IMR-90 (cell line): ENCODE measurements around the gene SLC2A1. TPM values are rescaled to one million over a fixed set of nuclear protein-coding genes. Genes with fewer than 3 reads are reported as not detected.

Source experiments
- ATAC-seq: fragments of 200-7000 bp; cut with Tn5 transposase; 2 replicates; pipeline ENCODE4 v1.9.1; 2020; ENCODE audit warnings: low read depth, mild to moderate bottlenecking, moderate library complexity
- BruUV-seq: library from RNA; stranded (reverse); fragments of 400-500 nt; replicated peaks from 2 replicates; lab custom pipeline; 2021; lab: Mats Ljungman, UMichigan
- CTCF ChIA-PET: fragments of 300-600 bp; formaldehyde crosslinking; extraction: SDS; loops from one replicate; lab custom pipeline; 2021; ENCODE audit warnings: antibody characterized with exemption; lab: Yijun Ruan, JAX
- POLR2A ChIA-PET: fragments of 300-600 bp; sonication (Branson Sonifier 250); formaldehyde crosslinking; loops from one replicate; lab custom pipeline; 2022; ENCODE audit warnings: antibody characterized with exemption; ENCODE audit not compliant: unreplicated experiment; lab: Charles Lee
- DNase-seq: peaks from one replicate; pipeline ENCODE4 v3.0.0; 2013
- H2AFZ ChIP-seq: replicated peaks from 2 replicates; pipeline ENCODE3; 2013; ENCODE audit warnings: low read length, mild to moderate bottlenecking; ENCODE audit not compliant: poor library complexity
- H2AK5ac ChIP-seq: 2 replicates; pipeline ENCODE4 v1.6.1; 2013; ENCODE audit warnings: low read depth, low read length, inconsistent platforms
- H2AK9ac ChIP-seq: replicated peaks from 2 replicates; pipeline ENCODE3; 2013; ENCODE audit warnings: mild to moderate bottlenecking, low read depth, low read length, moderate library complexity; ENCODE audit not compliant: poor library complexity
- H2BK120ac ChIP-seq: 2 replicates; pipeline ENCODE4 v1.6.1; 2013; ENCODE audit warnings: low read depth, low read length, inconsistent platforms
- H2BK15ac ChIP-seq: 3 replicates; pipeline ENCODE4 v1.6.1; 2013; ENCODE audit warnings: low read depth, low read length, inconsistent platforms
- H2BK20ac ChIP-seq: 2 replicates; pipeline ENCODE4 v1.6.1; 2013; ENCODE audit warnings: low read depth, mild to moderate bottlenecking, inconsistent platforms, low read length, moderate library complexity
- H2BK5ac ChIP-seq: 2 replicates; pipeline ENCODE4 v1.6.1; 2013; ENCODE audit warnings: mild to moderate bottlenecking, low read depth, low read length, inconsistent platforms; ENCODE audit not compliant: poor library complexity, severe bottlenecking
- H3K14ac ChIP-seq: replicated peaks from 2 replicates; pipeline ENCODE4 v1.6.1; 2013; ENCODE audit warnings: low read depth, low read length, inconsistent platforms
- H3K18ac ChIP-seq: 2 replicates; pipeline ENCODE4 v1.6.1; 2013; ENCODE audit warnings: low read depth, low read length, control low read depth
- H3K23ac ChIP-seq: 2 replicates; pipeline ENCODE4 v1.6.1; 2013; ENCODE audit warnings: low read depth, low read length, inconsistent platforms
- H3K27ac ChIP-seq: 2 replicates; pipeline ENCODE4 v1.5.1; 2013; ENCODE audit warnings: mild to moderate bottlenecking, control low read depth, low read length; ENCODE audit not compliant: insufficient read depth
- H3K27me3 ChIP-seq: 2 replicates; pipeline ENCODE4 v1.6.1; 2013; ENCODE audit warnings: low read length; ENCODE audit not compliant: control insufficient read depth, insufficient read depth
- H3K36me3 ChIP-seq: 2 replicates; pipeline ENCODE4 v1.6.1; 2013; ENCODE audit warnings: low read length, mixed read lengths; ENCODE audit not compliant: control insufficient read depth, insufficient read depth
- H3K4ac ChIP-seq: 2 replicates; pipeline ENCODE4 v1.6.1; 2013; ENCODE audit warnings: low read depth, low read length, inconsistent platforms
- H3K4me1 ChIP-seq: 2 replicates; pipeline ENCODE4 v1.6.1; 2013; ENCODE audit warnings: low read length, mixed read lengths; ENCODE audit not compliant: control insufficient read depth, insufficient read depth
- H3K4me2 ChIP-seq: 2 replicates; pipeline ENCODE4 v1.6.1; 2013; ENCODE audit warnings: low read depth, mild to moderate bottlenecking, control low read depth, low read length, moderate library complexity
- H3K4me3 ChIP-seq: 2 replicates; pipeline ENCODE4 v1.5.1; 2013; ENCODE audit warnings: low read depth, mild to moderate bottlenecking, control low read depth, low read length, moderate library complexity; ENCODE audit not compliant: insufficient read depth
- H3K56ac ChIP-seq: 2 replicates; pipeline ENCODE4 v1.6.1; 2013; ENCODE audit warnings: low read length, inconsistent platforms; ENCODE audit not compliant: insufficient read depth; ENCODE audit errors: extremely low read depth
- H3K79me1 ChIP-seq, 2 experiments: 2 replicates each; pipeline ENCODE4 v1.6.1; 2013; ENCODE audit warnings: low read length in 2 of 2, inconsistent platforms in 1 of 2, low read depth in 1 of 2
- H3K9ac ChIP-seq: 2 replicates; pipeline ENCODE4 v1.6.1; 2013; ENCODE audit warnings: low read depth, low read length, control low read depth
- H3K9me1 ChIP-seq: 2 replicates; pipeline ENCODE4 v1.6.1; 2013; ENCODE audit warnings: low read length, inconsistent platforms; ENCODE audit not compliant: insufficient read depth
- H3K9me3 ChIP-seq: 2 replicates; pipeline ENCODE4 v1.6.1; 2013; ENCODE audit warnings: low read length; ENCODE audit not compliant: control insufficient read depth, insufficient read depth
- H4K20me1 ChIP-seq: 2 replicates; pipeline ENCODE4 v1.6.1; 2013; ENCODE audit warnings: low read length, inconsistent platforms; ENCODE audit not compliant: insufficient read depth
- H4K5ac ChIP-seq: 2 replicates; pipeline ENCODE4 v1.6.1; 2013; ENCODE audit warnings: mild to moderate bottlenecking, low read depth, low read length, control low read depth
- H4K8ac ChIP-seq, 2 experiments: 2 replicates each; pipeline ENCODE4 v1.6.1; 2013; ENCODE audit warnings: low read depth in 2 of 2, low read length in 2 of 2, control low read depth in 1 of 2, inconsistent platforms in 1 of 2
- H4K91ac ChIP-seq: 2 replicates; pipeline ENCODE4 v1.6.1; 2013; ENCODE audit warnings: low read depth, low read length, inconsistent platforms; ENCODE audit not compliant: insufficient read depth
- BHLHE40 ChIP-seq: fragments of 150-350 bp; IDR thresholded peaks from 2 replicates; pipeline ENCODE4 v1.6.1; 2016; ENCODE audit warnings: mild to moderate bottlenecking, low read depth, low read length
- CHD1 ChIP-seq: IDR thresholded peaks from 2 replicates; pipeline ENCODE4 v1.6.1; 2012; ENCODE audit warnings: low read depth, low read length, improper control_type of control experiment
- CTCF ChIP-seq: conservative IDR thresholded peaks from 2 replicates; pipeline ENCODE4 v1.5.1; 2012; ENCODE audit warnings: mild to moderate bottlenecking, low read depth, low read length, improper control_type of control experiment
- ELK1 ChIP-seq: fragments of 150-350 bp; IDR thresholded peaks from 2 replicates; pipeline ENCODE4 v1.6.1; 2016; ENCODE audit warnings: low read depth, mild to moderate bottlenecking, low read length, moderate library complexity, borderline replicate concordance
- FOS ChIP-seq: fragments of 150-350 bp; IDR thresholded peaks from 2 replicates; pipeline ENCODE4 v1.6.1; 2016; ENCODE audit warnings: low read depth, low read length
- MAZ ChIP-seq: IDR thresholded peaks from 2 replicates; pipeline ENCODE4 v1.6.1; 2012; ENCODE audit warnings: low read depth, mild to moderate bottlenecking, low read length, improper control_type of control experiment, moderate library complexity, borderline replicate concordance
- MXI1 ChIP-seq: IDR thresholded peaks from 2 replicates; pipeline ENCODE4 v1.6.1; 2012; ENCODE audit warnings: low read depth, mild to moderate bottlenecking, low read length, moderate library complexity, borderline replicate concordance
- NFE2L2 ChIP-seq: fragments of 150-350 bp; IDR thresholded peaks from 2 replicates; pipeline ENCODE4 v1.6.1; 2016; ENCODE audit warnings: low read depth, mild to moderate bottlenecking, low read length
- POLR2A ChIP-seq: IDR thresholded peaks from 2 replicates; pipeline ENCODE4 v1.6.1; 2012; ENCODE audit warnings: mild to moderate bottlenecking, low read depth, low read length
- RAD21 ChIP-seq: IDR thresholded peaks from 2 replicates; pipeline ENCODE4 v1.6.1; 2012; ENCODE audit warnings: low read length, improper control_type of control experiment
- RFX5 ChIP-seq: IDR thresholded peaks from 2 replicates; pipeline ENCODE4 v1.8.0; 2012; ENCODE audit warnings: low read depth, mild to moderate bottlenecking, low read length, moderate library complexity
- SMC3 ChIP-seq: fragments of 150-350 bp; IDR thresholded peaks from 2 replicates; pipeline ENCODE4 v1.6.1; 2016; ENCODE audit warnings: low read depth, mild to moderate bottlenecking, antibody characterized with exemption, low read length, moderate library complexity
- USF2 ChIP-seq: fragments of 150-350 bp; IDR thresholded peaks from 2 replicates; pipeline ENCODE4 v1.6.1; 2017; ENCODE audit warnings: mild to moderate bottlenecking, antibody characterized with exemption, low read length, low read depth
- dilution Hi-C: fragments of 300-500 bp; cut with HindIII; formaldehyde crosslinking; loops from one replicate; pipeline ENCODE4 v1.14.3; 2018; ENCODE audit warnings: low sequenced_read_pairs; ENCODE audit not compliant: unreplicated experiment
- in situ Hi-C: fragments of 300-500 bp; cut with MboI; formaldehyde crosslinking; loops from 3 replicates; pipeline ENCODE4 v1.14.3; 2019; ENCODE audit warnings: low sequenced_read_pairs, inconsistent platforms, mixed read lengths
- intact Hi-C: fragments of 100-400 bp; cut with micrococcal nuclease; formaldehyde crosslinking; loops from 2 replicates; pipeline ENCODE4 v1.10.0; 2022
- polyA plus RNA-seq, 3 experiments: library from polyadenylated mRNA; depleted of rRNA; stranded (reverse); fragments of >200 nt; gene quantifications; 2 replicates each; pipeline ENCODE4 v1.2.3, GENCODE V29; 2012; ENCODE audit warnings: low replicate concordance in 1 of 3
- total RNA-seq: library from RNA; depleted of rRNA; stranded (reverse); fragments of >200 nt; gene quantifications from 2 replicates; pipeline ENCODE4 v1.2.3, GENCODE V29; 2012

SLC2A1 gene
- total and polyA plus RNA-seq, 2 of the 4 experiments (the other 2 are of a cell fraction) = 200 to 395 TPM

- Histone ChIP-seq H3K23ac (no peak overlapping the region), H3K36me3 (no peaks in the 10 kb centered on the region), H3K9me1 (no peaks in the 10 kb centered on the region), H2AK9ac (no peak overlapping the region), H4K91ac (no peak overlapping the region), H4K5ac (no peak overlapping the region), H2BK120ac (no peak overlapping the region), H2BK20ac (no peak overlapping the region), H3K79me1 (no peaks in the 10 kb centered on the region), H3K27me3 (0 out of 2 replicates have a peak, but pooled peaks cover 2% of the 10 kb centered on the region), H2BK15ac (no peak overlapping the region), H3K27ac (no peak overlapping the region), H3K56ac (no peak overlapping the region), H3K14ac (no peak overlapping the region), H3K9me3 (no peaks in the 10 kb centered on the region), H3K9ac (no peak overlapping the region), H2AK5ac (no peak overlapping the region; the same call in 1 of the 2 replicates), H3K4me3 (no peak overlapping the region), H4K20me1 (no peaks in the 10 kb centered on the region), H3K4me1 (peaks cover 7% of the 10 kb centered on the region), H4K8ac (no peak overlapping the region), H2BK5ac (no peak overlapping the region), H2AFZ (no peak overlapping the region), H3K4me2 (no peak overlapping the region), H3K4ac (no peak overlapping the region), H3K18ac (no peak overlapping the region)
- BruUV-seq = no TSS peak
- in situ Hi-C loops (no loop called here), dilution Hi-C loops (no loop called here), intact Hi-C loops (no loop called here)
- ATAC-seq (no peak), DNase-seq (no peak)
- TF ChIP-seq BHLHE40 (no peak), MXI1 (no peak), MAZ (no peak), FOS (no peak), NFE2L2 (no peak), SMC3 (no peak), POLR2A (no peak), CTCF (no peak), RAD21 (no peak), RFX5 (no peak), USF2 (no peak), CHD1 (no peak), ELK1 (no peak)
- ChIA-PET POLR2A (no interaction called here), CTCF (no interaction called here)
Observed at GRCh38 chr1:43001434-43001833, 42.8 kb upstream of the SLC2A1 start.
